ENCODE results near the gene PPA2.

GRCh38 chr4:105343146-105343931 is 130.5 kb downstream of the PPA2 start:
- TF ChIP-seq CEBPB (IDR thresholded peaks at IDR 0.05), result no peak
- no peak for TF ChIP-seq TAF1 (IDR thresholded peaks at IDR 0.05; ENCODE audit: low read depth)
- no peak for TF ChIP-seq MAX (IDR thresholded peaks at IDR 0.05)
- TF ChIP-seq REST (IDR thresholded peaks at IDR 0.05; ENCODE audit: low read depth), result no peak
- no peak for TF ChIP-seq EP300 (IDR thresholded peaks at IDR 0.05; ENCODE audit: borderline replicate concordance)
- no peak for TF ChIP-seq ZBTB7A (IDR thresholded peaks at IDR 0.05; ENCODE audit: low read depth)
- TF ChIP-seq EGR1 (IDR thresholded peaks at IDR 0.05), result no peak
- no peak for TF ChIP-seq TEAD4 (IDR thresholded peaks at IDR 0.05)

Measured in Ishikawa (cell line).